ENCODE data around the gene CYP27C1. TPM values are rescaled to one million over a fixed set of nuclear protein-coding genes. Genes with fewer than 3 reads are reported as not detected.

Gene CYP27C1
- total RNA-seq, 1 donor from 2014 or later, result 4.5 TPM

- peaks cover 6% of the 10 kb centered on the region for H3K4me1 Mint-ChIP-seq
- H3K27ac Mint-ChIP-seq, result no peak overlapping the region
- no peak for TF ChIP-seq CTCF (IDR thresholded peaks at IDR 0.05; ENCODE audit: unreplicated experiment)
- no peak overlapping the region for H3K4me3 Mint-ChIP-seq
- DNase-seq (ENCODE audit: low spot score in 2 of 2, unreplicated experiment in 2 of 2), result no peak
- H3K9me3 Mint-ChIP-seq, result peaks cover 11% of the 10 kb centered on the region
- H3K27me3 Mint-ChIP-seq (ENCODE audit: low read depth), result no peaks in the 10 kb centered on the region
- H3K36me3 Mint-ChIP-seq, result peaks cover 2% of the 10 kb centered on the region
Observed at GRCh38 chr2:127137741-127138140, 82.4 kb downstream of the CYP27C1 start.

- TF ChIP-seq CTCF (IDR thresholded peaks at IDR 0.05; ENCODE audit: unreplicated experiment), result no peak
- Mint-ChIP-seq H3K9me3 (peaks cover 11% of the 10 kb centered on the region), H3K4me3 (no peak overlapping the region), H3K27ac (no peak overlapping the region), H3K4me1 (peaks cover 6% of the 10 kb centered on the region), H3K27me3 (ENCODE audit: low read depth) (no peaks in the 10 kb centered on the region), H3K36me3 (peaks cover 2% of the 10 kb centered on the region)
- no peak for DNase-seq (ENCODE audit: low spot score in 2 of 2, unreplicated experiment in 2 of 2)
Observed at GRCh38 chr2:127137225-127137624, 82.9 kb downstream of the CYP27C1 start.

GRCh38 chr2:127134833-127135830, 85.0 kb downstream of the CYP27C1 start:
- Mint-ChIP-seq H3K27me3 (ENCODE audit: low read depth) (no peaks in the 10 kb centered on the region), H3K4me1 (peaks cover 6% of the 10 kb centered on the region), H3K9me3 (peaks cover 11% of the 10 kb centered on the region), H3K4me3 (no peak overlapping the region), H3K36me3 (peaks cover 2% of the 10 kb centered on the region), H3K27ac (no peak overlapping the region)
- no peak for TF ChIP-seq CTCF (IDR thresholded peaks at IDR 0.05; ENCODE audit: unreplicated experiment)
- DNase-seq (ENCODE audit: low spot score in 2 of 2, unreplicated experiment in 2 of 2), result no peak

- Mint-ChIP-seq H3K4me3 (no peak overlapping the region), H3K27me3 (ENCODE audit: low read depth) (no peaks in the 10 kb centered on the region), H3K4me1 (peaks cover 6% of the 10 kb centered on the region), H3K36me3 (no peaks in the 10 kb centered on the region), H3K9me3 (peaks cover 5% of the 10 kb centered on the region), H3K27ac (no peak overlapping the region)
- no peak for TF ChIP-seq CTCF (IDR thresholded peaks at IDR 0.05; ENCODE audit: unreplicated experiment)
- DNase-seq (ENCODE audit: low spot score in 2 of 2, unreplicated experiment in 2 of 2), result no peak
Observed at GRCh38 chr2:127134235-127134634, 85.9 kb downstream of the CYP27C1 start.

Other genes starting within 250 kb of the CYP27C1 start
- gene BIN1, start 113.1 kb downstream of the CYP27C1 start, total RNA-seq, result 45.7 to 47.4 TPM (median 46.2 TPM) in 3 replicates
- gene ERCC3, start 73.8 kb upstream of the CYP27C1 start, total RNA-seq, result 60.6 to 62.6 TPM (median 62.0 TPM) in 3 replicates
- gene MAP3K2, start 167.7 kb upstream of the CYP27C1 start, total RNA-seq, result 47.6 to 48.1 TPM (median 47.9 TPM) in 3 replicates
- gene PROC, start 198.1 kb upstream of the CYP27C1 start, total RNA-seq, result 0.24 to 0.25 TPM (median 0.25 TPM) in 3 replicates

Data from mesothelial cell of epicardium (in vitro differentiated cells).